HG03432 (cell line): ENCODE results near the gene NAALADL2.
"Not testable (repeated sequence)": the region's sequence is repeated elsewhere in the genome, so short reads cannot be mapped to it uniquely, and the experiment has no call there.

Experiments used
- ATAC-seq: cut with Tn5 transposase; IDR thresholded peaks from one replicate; pipeline ENCODE4 v1.9.1; 2021; ENCODE audit warnings: mild to moderate bottlenecking, moderate library complexity; ENCODE audit not compliant: unreplicated experiment

Gene NAALADL2

GRCh38 chr3:175798326-175798725, 939.2 kb downstream of the NAALADL2 start:
- ATAC-seq, result no peak

DNA sequence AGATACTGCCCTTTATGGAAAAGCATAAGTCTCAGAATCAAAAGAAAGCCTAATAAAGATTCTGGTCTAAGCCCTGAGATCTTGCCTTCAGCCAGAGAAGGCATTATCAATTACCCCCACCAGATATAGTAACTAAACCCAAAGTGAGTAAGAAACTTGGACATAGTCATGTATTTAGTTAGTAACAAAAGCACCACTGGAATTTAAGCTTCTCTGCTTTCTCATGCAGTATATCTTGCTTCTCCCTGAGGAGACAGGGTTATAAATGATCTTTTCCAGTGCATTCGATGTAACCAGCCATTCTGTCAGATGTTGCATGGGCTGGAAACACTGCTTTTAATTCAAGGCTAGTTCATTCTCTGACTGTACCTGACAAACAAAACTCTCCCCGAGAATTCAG, 946.7 kb downstream of the NAALADL2 start:
- no peak for ATAC-seq

- no peak for ATAC-seq
These were observed 948.0 kb downstream of the NAALADL2 start for GRCh38 chr3:175807175-175807574.

- no peak for ATAC-seq
These were observed 959.8 kb downstream of the NAALADL2 start for GRCh38 chr3:175818811-175819464.

DNA sequence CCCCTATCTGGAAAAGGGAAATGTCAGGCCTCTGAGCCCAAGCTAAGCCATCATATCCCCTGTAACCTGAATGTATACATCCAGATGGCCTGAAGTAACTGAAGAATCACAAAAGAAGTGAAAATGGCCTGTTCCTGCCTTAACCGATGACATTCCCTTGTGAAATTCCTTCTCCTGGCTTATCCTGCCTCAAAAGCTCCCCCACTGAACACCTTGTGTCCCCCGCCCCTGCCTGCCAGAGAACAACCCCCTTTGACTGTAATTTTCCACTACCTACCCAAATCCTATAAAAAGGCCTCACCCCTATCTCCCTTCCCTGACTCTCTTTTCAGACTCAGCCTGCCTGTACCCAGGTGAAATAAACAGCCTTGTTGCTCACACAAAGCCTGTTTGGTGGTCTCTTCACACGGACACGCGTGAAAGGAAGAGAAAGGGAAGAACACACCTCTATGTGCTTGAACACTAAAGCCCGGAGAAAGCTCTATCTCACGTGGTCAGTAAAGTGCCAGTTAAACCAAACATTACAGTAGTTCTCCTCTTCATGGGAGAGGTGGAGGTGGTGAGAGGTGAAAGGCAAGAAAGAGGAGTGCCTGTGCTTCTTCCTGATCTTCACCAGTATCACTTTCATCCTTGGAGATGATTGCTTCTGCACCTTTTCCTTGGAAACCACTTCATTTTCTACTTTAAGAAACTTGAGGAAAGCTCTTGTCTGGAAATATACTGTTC, 963.8 kb downstream of the NAALADL2 start:
- ATAC-seq, result not testable (repeated sequence)

DNA sequence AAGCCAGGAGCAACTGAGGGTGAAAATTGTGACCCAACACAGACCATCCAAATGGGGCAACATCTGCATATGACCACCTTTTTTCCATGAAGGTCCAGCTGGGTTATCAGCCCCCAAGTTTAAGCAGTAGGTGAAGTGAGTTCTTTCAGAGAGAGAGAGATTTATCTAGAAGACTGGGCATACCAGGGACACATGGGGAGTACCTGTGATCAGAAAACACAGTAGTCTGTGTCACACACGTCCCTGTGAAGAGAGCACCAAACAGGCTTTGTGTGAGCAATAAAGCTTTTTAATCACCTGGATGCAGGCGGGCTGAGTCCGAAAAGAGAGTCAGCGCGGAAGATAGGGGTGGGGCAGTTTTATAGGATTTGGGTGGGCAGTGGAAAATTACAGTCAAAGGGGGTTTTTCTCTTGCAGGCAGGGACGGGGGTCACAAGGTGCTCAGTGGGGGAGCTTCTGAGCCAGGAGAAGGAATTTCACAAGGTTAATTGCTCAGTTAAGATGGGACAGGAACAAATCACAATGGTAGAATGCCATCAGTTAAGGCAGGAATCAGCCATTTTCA, 966.0 kb downstream of the NAALADL2 start:
- ATAC-seq, result not testable (repeated sequence)

DNA sequence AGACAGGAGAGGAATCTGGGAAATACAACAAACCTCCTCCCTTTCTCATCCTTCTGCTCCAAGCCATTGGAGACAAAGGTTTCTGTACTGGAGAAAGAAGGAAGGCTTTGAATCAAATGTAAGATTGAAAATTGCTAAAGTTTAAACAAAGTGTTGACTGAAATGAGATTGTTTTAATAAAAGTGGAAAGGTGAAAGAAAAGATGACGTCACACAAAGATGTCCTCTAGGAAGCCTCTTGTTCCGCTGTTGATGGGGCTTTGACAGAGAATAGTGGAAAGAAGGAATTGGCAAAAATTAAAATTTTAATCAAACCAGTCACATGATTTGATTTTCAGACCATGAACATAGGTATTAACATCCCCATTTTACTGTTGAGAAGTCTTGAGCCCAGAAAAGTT, 967.6 kb downstream of the NAALADL2 start:
- ATAC-seq, result no peak

DNA sequence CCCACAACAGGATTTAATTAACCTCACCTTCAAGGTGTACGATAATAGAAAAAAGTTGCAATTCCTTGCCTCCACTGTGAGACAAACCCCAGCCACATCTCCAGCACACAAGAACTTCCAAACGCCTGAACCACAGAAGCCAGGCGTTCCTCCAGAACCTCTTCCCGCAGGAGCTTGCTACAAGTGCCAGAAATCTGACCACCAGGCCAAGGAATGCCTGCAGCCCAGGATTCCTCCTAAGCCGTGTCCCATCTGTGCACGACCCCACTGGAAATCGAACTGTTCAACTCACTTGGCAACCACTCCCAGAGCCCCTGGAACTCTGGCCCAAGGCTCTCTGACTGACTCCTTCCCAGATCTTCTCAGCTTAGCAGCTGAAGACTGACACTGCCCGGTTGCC, 970.7 kb downstream of the NAALADL2 start:
- ATAC-seq, result not testable (repeated sequence)

DNA sequence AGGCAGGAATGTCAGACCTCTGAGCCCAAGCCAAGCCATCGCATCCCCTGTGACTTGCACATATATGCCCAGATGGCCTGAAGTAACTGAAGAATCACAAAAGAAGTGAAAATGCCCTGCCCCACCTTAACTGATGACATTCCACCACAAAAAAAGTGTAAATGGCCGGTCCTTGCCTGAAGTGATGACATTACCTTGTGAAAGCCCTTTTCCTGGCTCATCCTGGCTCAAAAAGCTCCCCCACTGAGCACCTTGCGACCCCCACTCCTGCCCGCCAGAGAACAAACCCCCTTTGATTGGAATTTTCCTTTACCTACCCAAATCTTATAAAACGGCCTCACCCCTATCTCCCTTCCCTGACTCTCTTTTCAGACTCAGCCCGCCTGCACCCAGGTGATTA, 976.6 kb downstream of the NAALADL2 start:
- not testable (repeated sequence) for ATAC-seq

- no peak for ATAC-seq
These were observed 977.5 kb downstream of the NAALADL2 start for GRCh38 chr3:175836617-175837016.

GRCh38 chr3:175837962-175838361, 978.8 kb downstream of the NAALADL2 start:
- no peak for ATAC-seq

GRCh38 chr3:175839366-175840005, 980.4 kb downstream of the NAALADL2 start:
- no peak for ATAC-seq

DNA sequence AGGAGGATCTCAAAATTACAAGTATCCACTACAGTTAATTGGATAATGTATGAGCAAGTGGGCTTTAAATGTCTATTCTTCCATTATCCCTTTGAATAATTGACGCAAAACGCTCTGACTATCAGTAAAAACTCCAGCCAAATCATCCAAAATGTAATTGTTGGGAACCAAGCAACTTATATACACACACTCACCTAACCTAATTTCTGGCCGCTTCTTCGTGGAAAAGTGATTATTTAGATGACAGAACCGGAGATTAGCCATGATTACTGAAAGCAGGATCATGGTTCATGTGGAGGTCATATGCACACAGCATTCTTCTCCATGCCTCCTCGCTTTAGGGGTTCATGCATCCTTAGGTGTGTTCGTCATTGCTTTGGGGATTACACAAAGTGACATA, 992.4 kb downstream of the NAALADL2 start:
- no peak for ATAC-seq

DNA sequence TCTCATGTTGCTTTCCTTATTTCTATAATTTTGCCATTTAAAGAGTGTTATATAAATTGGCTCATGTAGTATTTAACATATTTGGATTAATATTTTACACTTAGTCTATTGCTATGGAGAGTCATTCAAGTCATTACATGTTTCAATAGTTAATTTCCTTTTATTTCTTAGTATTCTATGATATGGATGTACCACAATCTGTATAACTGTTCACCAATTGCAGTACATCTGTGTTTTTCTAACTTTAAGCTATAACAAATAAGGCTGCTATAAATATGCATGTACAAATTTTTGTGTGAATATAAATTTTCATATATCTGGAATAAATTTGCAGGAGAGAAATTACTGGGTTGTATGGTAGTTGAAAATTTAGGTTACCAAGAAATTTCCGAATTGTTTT, 993.4 kb downstream of the NAALADL2 start:
- ATAC-seq, result no peak

- no peak for ATAC-seq
These were observed 998.6 kb downstream of the NAALADL2 start for GRCh38 chr3:175857666-175858270.
